ENCODE measurements around the gene GAB1.

GAB1 gene

GRCh38 chr4:143512978-143513313 lies 176.3 kb downstream of the GAB1 start:
- no peak for DNase-seq

- peak; percentile 78 for DNase-seq
These were observed 176.9 kb downstream of the GAB1 start, which contains the start of gene SMARCA5 for GRCh38 chr4:143513314-143514168. Gene SMARCA5 (plus strand): TSS chr4:143513702. CDS start chr4:143513925, 223 bp downstream.

- no peak for DNase-seq
These were observed 177.5 kb downstream of the GAB1 start for GRCh38 chr4:143514169-143514495.

GRCh38 chr4:143514497-143514896 lies 177.8 kb downstream of the GAB1 start:
- DNase-seq, result no peak

- DNase-seq, result no peak
These were observed 178.2 kb downstream of the GAB1 start for GRCh38 chr4:143514901-143515300.

GRCh38 chr4:143515905-143516304 lies 179.2 kb downstream of the GAB1 start:
- no peak for DNase-seq

- no peak for DNase-seq
These were observed 181.1 kb downstream of the GAB1 start for GRCh38 chr4:143517764-143518163.
